COLO668 (cell line): Measurements from ENCODE around the gene AOPEP.

Experiments
- DNase-seq: peaks from one replicate; lab custom pipeline; 2025; ENCODE audit not compliant: unreplicated experiment; lab: John Stamatoyannopoulos, UW

Gene AOPEP

GRCh38 chr9:95127249-95128176 is 401.0 kb downstream of the AOPEP start:
- DNase-seq, result peak; percentile 83

GRCh38 chr9:95128177-95128524 is 401.7 kb downstream of the AOPEP start:
- DNase-seq, result no peak

- DNase-seq, result no peak
These were observed 403.2 kb downstream of the AOPEP start for GRCh38 chr9:95129476-95130291.

GRCh38 chr9:95130484-95130883 is 404.0 kb downstream of the AOPEP start:
- no peak for DNase-seq

GRCh38 chr9:95131023-95131943 is 404.8 kb downstream of the AOPEP start:
- peak; percentile 57 for DNase-seq

- DNase-seq, result no peak
These were observed 406.1 kb downstream of the AOPEP start for GRCh38 chr9:95132366-95133324.

GRCh38 chr9:95133325-95133705 is 406.8 kb downstream of the AOPEP start:
- DNase-seq, result no peak

- DNase-seq, result no peak
These were observed 408.0 kb downstream of the AOPEP start for GRCh38 chr9:95134457-95134881.

- no peak for DNase-seq
These were observed 409.3 kb downstream of the AOPEP start for GRCh38 chr9:95135756-95136155.
